GM18951 (cell line): ENCODE data around the gene TEX19.

Experiments
- POLR2A ChIP-seq: IDR thresholded peaks from 4 replicates; pipeline ENCODE4 v1.6.1; 2011; ENCODE audit warnings: mild to moderate bottlenecking; ENCODE audit not compliant: insufficient read length, insufficient read depth; ENCODE audit errors: extremely low read depth
- in situ Hi-C: fragments of 300-500 bp; cut with MboI; formaldehyde crosslinking; loops from one replicate; pipeline ENCODE4 v1.12.0; 2022; ENCODE audit warnings: low sequenced_read_pairs, mixed read lengths, inconsistent platforms; ENCODE audit not compliant: unreplicated experiment

The TEX19 gene

DNA sequence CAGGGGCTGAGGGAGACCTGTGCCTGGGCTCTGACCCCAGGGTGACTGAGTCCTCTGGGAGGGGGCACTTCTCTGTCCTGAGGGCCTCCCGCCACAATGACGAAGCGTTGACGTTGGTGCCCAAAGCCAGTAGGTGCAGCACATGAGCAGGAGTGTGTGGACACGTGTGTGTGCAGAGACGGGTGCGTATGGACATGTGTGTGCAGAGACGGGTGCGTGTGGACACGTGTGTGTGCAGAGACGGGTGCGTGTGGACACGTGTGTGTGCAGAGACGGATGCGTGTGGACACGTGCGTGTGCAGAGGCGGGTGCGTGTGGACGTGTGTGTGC is 40.9 kb upstream of the TEX19 start:
- no peak for TF ChIP-seq POLR2A
- in situ Hi-C loops = no loop called here

DNA sequence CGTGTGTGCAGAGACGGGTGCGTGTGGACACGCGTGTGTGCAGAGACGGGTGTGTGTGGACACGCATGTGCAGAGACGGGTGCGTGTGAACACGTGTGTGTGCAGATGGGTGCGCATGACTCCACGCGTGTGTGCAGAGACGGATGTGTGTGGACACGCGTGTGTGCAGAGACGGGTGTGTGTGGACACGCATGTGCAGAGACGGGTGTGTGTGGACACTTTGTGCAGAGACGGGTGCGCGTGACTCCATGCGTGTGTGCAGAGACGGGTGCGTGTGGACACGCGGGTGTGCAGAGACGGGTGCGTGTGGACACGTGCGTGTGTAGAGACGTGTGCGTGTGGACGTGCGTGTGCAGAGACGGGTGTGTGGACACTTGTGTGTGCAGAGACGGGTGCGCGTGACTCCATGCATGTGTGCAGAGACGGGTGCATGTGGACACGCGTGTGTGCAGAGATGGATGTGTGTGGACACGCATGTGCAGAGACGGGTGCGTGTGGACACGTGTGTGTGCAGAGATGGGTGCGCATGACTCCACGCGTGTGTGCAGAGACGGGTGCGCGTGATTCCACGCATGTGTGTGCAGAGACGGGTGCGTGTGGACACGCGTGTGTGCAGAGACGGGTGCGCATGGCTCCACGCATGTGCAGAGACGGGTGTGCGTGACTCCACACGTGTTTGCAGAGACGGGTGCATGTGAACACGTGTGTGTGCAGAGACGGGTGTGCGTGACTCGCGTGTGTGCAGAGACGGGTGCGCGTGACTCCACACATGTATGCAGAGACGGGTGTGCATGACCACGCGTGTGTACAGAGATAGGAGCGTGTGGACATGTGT is 40.1 kb upstream of the TEX19 start:
- no peak for TF ChIP-seq POLR2A
- in situ Hi-C loops = no loop called here

DNA sequence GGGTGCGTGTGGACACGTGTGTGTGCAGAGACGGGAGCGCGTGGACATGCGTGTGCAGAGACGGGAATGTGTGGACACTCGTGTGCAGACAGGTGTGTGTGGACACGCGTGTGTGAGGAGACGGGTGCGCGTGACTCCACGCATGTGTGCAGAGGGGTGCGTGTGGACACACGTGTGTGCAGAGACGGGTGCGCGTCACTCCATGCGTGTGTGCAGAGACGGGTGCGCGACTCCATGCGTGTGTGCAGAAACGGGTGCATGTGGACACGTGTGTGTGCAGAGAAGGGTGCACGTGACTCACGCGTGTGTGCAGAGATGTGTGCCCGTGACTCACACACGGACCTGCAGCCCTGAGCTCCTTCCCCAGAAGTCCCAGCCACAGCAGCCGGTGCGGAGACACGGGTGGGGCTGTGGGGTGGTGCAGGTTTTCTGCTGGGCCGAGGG is 39.4 kb upstream of the TEX19 start:
- TF ChIP-seq POLR2A = no peak
- in situ Hi-C loops = no loop called here

DNA sequence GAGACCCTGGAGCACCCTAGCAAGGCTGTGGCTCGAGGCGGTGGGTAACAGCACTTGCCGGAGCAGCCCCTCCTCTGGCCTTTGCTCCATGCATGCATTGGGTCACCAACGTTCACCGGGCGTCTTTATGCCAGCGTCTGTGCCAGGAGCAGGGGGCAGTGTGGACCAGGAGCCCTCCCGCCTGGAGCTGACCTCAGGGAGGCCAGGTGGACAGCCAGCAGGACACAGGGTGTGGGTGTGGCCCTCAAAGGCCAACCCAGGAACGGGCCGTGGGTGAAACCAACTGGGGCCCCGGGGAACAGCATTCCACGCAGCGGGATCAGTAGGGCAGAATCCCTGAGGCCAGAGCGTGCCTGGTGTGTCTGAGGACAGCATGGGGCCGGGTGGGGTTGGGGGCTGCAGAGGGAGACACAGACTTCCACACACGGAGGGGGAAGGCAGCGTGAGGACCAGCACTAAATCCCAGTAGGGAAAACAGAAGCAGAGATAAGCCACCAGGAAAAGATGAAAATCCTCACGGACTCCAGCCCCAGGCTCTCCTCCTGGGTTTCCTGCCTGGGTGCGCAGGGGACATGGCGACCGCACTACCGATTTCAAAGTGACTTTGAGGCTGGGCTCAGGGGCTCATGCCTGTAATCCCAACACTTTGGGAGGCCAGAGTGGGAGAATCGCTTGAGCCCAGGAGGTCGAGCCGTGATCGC is 38.8 kb upstream of the TEX19 start:
- in situ Hi-C loops = no loop called here

DNA sequence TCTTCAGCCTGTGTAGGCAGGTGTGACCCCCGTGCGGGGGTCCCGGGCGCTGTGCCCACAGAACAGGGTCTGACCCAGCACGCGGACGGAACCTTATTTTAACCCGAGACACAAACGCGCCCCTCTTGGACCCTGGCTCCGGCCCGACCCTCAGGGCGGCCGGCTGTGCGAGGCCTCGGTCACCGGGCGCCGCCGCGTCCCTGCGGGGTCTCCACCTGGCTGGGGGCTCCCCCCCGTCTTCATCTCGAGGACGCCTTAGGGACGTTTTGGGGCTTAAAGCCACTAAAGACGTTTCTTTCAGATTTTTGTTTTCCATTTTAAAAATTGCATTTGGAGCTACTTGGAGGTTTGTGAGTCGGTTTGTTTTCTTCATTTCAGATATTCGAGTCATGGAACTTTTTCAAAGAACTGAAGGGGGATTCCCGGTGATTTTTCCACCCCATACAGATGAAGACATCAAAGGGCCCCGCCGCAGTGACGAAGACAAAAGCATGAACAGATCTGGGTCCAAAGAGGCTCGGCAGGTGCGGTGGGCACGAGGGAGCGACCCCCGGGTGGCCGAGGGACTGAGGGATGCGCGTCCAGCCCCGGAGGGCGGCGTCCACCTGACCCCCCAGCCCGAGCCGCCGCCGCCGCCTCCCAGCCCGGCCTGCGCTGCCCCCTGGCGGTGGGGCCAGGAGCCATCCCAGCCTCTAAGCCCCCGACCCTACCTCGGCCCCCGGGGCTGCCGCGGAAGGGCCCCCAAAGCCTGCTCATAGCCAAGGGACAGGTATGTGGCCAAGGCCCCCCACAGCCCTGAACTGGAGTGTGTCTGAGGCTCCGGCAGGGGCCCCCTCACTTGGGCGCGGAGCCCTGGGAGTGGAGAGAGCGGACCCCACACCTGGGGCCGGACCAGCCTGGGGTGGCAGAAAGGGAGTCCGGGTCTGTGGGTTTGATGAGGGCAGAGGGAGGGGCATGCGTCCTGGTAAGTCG is 37.8 kb upstream of the TEX19 start:
- in situ Hi-C loops = no loop called here
- no peak for TF ChIP-seq POLR2A

More for the DNA sequence above, 38.8 kb upstream of the TEX19 start:
- TF ChIP-seq POLR2A = no peak

DNA sequence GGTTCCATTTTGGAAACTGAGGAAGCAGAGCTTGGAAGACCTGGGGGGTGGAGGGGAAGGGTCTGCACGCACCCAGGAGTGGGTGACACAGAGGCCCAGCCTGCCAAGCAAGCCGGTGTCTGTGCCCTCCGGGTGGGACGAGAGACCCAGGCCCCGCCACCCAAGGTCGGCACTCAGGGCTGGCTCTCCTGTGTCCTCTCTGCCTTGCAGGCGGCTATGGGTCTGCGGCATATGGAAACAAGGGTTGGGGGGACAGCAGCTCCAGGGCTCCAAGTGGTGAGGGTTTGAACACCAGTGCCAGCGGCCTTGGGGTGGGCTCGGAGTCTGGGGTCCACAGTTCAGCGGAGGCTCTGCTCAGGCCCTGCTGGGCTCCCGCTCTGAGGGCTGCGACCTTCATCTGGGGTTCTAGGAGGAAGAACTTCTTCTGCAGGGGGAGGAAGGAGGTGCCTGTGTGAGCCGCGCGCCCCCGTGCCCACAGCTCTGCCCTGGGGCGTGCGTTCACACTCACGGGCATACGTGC is 37.0 kb upstream of the TEX19 start:
- no peak for TF ChIP-seq POLR2A
- in situ Hi-C loops = no loop called here

DNA sequence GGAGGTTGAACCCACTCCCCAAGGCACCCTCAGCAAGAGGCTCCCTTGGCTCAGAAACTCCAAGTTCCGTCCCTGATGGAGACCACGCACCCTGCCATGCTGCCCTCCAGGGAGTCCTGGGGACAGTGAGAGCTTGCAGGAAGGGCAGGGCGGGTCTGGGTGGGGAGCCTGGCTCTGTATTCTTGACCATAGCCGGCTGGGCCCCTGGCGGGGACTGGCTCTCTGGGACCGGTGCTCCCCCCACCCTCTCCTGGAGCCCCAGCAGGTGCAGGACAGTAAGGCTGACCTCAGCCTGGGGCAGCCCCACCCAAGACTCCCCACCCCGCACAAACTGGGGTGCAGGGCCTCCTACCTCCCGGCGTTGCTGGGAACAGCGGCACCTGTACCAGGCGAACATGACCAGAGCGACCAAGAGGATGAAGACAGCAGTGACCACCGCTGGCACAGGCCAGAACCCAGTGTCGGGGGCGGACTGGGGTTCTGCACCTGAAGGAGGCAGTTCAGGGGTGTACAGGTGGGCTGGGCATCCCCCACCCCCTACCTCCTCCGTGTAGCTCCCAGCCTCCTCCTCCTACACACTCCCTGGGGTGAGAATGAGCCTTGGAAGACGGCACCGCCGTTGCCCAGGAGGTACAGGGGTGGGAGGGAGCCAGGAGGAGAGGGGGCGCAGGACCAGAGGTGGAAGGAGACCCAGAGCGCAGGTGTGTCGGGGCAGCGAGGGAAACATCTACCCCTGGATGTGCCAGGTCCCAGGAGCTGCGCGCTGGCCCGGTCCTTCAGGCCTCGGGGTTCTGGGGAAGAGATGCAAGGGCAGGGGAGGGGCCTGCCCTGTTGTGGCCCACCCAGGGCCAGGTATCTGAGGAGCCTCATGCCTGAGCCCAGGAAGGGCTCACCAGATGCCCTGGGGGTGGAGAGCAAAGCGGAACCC is 36.3 kb upstream of the TEX19 start:
- no peak for TF ChIP-seq POLR2A
- in situ Hi-C loops = no loop called here

DNA sequence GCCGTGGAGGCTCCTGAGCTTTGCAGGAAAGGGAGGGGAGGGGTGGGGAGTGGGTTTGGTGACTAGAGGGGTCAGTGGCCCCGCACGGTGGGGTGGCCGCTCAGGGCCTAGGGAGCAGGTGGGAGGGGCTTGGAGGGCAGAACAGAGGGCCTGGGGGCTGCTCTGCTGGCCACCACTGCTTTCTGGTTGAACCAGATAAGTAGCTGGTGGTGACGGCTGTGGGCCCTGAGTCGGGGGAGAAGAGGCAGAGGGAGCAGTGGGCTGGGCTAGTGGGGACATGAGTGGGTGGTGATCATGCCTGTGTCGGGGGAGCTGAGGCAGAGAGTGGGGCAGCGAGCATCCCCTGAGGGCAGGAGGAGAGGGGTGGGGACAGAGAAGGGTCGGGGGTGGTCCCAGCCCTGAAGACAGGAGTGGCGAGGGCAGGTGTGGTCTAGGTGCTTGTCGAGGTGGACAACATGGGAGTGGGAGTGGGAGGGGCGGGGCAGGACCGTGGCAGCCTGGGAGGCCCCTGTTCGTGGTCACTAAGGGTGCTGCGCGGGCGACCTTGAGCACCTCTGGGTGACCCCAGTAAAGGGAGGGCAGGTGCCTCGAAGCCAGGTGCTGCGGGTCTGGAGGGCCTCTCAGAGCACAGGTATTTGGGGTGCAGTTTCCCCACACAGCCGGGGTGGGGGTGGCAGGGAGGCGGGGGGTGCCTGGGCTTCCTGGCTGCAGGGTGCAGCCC is 35.4 kb upstream of the TEX19 start:
- in situ Hi-C loops = no loop called here
- no peak for TF ChIP-seq POLR2A

DNA sequence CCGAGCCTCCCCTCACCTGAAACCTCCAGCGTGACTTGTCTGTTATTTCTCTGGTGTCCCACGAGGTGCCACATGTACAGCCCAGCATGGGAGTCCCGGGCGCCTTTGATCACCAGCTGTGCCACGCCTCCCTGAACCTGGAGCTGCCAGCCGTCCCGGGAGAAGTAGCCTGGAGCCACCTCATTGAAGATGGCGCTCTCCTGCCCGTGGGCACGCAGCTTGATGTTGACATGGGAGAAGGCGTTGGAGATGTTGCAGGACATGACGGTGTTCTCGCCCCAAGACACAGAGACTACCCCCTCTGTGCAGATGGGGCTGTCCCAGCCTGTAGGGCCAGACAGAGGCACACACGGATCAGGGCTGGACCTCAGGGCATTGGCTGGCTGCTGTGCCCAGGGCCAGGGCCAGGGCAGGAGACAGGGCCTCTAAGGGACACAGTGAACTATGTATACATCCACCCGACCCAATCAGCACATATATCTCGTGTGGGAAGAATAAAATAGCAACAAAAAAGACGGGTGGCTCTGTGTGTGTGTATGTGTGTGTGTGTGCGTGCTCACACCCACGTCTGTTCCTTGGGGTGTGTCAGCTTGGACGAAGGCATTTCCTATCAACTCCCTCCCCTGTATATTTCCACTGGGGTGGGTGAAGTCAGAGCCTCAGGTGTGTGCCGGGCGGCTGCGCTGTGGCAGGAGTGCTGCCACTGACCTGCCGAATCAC is 34.3 kb upstream of the TEX19 start:
- in situ Hi-C loops = no loop called here
- no peak for TF ChIP-seq POLR2A

DNA sequence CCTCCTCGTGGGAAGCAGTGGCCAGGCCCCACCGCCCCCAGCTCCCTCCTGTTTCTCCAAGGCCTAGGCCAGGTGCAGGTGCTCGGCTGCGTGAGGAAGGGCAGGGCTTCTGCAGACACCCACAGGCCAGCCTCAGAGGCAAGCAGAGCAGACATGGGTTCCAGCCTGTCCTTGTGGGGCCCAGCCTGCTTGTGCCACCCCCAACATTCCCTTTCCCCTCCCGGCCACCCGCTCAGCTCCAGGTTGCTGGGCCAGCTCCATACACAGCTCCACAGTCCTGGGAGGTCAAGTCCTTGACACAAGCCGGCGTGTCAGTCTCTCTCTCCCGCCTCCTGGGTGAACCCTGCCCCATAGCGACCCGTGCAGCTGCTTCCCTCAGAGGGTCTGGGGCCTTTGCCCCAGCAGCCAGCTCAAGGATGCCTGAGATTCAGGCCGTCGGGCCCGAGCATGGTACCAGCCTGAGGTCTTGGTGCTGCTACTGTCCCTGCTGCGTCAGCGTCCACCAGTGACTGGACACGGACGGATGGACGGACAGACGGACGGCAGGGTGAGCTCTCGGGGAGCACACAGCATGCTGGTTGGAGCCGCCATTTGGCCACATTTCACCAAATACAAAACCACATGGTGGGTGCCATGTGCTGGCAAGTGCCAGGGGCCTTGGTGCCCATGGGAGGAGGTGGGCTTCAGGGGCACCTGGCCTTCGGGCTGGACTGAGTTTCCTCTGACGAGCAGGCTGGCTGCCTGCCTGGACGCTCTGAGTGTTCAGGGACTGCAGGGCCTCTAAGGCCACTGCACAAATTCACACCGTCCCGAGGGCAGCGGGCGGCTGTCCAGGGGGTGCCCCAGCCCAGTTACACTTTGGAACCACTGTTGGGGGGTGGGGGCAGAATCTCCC is 33.5 kb upstream of the TEX19 start:
- in situ Hi-C loops = no loop called here
- TF ChIP-seq POLR2A = no peak
